ENCODE data around the gene ENTHD1.

The ENTHD1 gene

GRCh38 chr22:39839917-39840510 lies 53.5 kb downstream of the ENTHD1 start:
- no peak for DNase-seq (ENCODE audit: low read depth)

GRCh38 chr22:39839204-39839603 lies 54.4 kb downstream of the ENTHD1 start:
- DNase-seq (ENCODE audit: low read depth): no peak

DNA sequence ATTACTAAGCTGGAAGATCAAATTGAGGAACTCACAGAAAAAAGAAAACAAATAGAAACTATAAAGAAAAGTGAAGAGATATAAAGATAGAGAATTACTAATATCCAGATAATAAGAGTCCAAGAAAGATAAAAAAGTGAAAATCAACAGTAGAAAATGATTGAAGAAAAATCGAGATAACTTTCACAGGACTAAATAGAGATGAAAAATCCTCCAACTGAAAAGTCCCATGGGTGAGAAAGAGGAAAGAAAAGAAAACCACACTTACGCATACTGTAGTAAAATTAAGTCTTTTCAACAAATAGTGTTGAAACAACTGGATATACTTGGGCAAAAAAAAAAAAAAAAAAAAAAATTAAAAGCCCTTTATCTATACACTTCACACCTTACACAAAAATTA lies 60.0 kb downstream of the ENTHD1 start:
- DNase-seq (ENCODE audit: low read depth): no peak

DNA sequence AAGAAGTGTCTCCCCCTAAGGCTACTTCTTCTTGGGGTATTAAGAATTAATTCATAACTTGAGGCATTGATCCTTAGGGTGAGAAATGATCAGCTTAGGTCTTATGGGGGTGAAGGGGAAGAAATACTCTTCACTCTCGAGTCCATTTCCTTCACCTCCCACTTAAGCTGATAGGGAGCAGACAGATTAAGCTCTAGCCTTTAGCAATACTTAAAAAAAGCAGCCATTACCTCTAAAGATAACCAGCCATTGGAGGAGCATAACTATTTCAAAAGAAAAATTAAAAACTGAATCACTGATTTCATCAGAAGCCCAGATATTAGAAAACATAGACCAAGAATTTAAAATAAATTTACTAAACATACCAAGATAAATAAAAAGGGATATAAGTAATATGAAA lies 60.5 kb downstream of the ENTHD1 start:
- no peak for DNase-seq (ENCODE audit: low read depth)

DNA sequence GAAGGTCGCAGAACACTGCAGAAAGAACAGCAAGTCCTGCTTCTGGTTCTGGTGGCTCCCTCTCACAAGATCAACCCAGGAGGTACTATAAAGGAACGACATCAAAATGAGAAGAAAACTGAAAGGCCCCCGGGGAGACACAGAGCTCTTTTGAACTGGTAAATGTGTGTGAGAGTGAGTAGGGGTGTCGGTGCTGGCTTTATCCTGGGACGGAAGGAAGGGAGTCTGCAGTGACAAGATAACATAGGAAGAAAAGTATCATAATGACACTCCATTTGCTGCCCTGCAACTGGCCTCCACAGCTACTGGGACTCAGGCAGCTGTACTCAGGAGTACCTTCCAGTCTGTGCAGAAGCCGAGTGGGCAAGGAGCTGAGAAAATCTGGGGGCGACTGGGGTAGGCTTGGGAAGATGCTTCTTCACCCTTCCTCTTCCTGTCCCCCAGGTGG lies 60.9 kb downstream of the ENTHD1 start:
- DNase-seq (ENCODE audit: low read depth): no peak

DNA sequence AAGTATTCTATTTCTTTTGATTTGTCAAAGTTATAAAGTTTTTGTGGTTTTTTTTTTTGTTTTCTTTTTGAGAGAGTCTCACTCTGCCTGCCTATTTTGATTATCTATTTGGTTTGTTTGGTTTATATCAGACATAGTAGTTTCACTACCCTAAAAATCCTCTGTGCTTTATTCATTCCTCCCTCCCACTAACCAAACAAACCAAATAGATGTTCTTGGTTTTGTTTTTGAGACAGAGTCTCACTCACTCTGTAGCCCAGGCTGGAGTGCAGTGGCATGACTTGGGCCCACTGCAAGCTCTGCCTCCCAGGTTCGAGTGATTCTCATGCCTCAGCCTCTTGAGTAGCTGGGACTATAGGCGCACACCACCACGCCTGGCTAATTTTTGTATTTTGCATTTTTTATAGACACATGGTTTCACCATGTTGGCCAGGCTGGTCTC lies 67.9 kb downstream of the ENTHD1 start:
- DNase-seq (ENCODE audit: low read depth): no peak

DNA sequence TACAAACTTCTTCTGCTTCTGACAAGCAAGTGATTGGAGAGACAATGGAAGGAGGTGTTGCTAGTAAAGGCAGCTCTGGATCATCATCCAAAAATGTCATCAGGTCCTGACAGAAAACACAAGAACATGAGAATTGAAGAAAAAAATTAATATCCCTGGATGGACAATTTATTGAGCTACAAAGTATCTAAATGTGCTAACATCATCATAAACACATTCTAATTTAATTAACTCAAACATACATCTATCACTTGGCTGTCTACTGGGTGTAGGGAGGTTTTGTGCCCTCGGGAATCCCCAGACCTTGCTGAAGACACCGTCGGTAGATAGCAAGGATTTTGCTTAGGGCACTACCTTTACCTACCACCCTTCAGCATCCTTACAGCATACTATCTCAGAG lies 72.6 kb downstream of the ENTHD1 start:
- no peak for DNase-seq (ENCODE audit: low read depth)

DNA sequence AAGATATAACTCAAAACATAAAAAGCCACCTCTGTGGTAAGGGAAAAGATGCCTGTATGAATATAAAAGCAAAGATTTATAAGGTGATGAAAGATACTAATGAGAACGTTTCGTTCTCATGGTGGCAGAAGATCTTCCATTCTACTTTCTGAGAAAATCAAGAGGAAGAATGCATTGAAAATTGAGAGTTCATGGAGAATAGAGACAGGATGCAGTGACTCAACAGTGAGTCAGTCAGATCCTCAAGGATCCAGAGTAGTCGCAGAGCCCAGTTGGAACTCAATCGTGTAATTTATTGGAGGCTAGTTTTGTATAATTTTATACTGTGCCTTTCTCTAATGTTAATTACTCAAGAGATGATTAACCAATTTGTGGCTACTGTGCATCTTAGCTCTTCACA lies 73.3 kb downstream of the ENTHD1 start:
- peak; percentile 49 for DNase-seq (ENCODE audit: low read depth)

DNA sequence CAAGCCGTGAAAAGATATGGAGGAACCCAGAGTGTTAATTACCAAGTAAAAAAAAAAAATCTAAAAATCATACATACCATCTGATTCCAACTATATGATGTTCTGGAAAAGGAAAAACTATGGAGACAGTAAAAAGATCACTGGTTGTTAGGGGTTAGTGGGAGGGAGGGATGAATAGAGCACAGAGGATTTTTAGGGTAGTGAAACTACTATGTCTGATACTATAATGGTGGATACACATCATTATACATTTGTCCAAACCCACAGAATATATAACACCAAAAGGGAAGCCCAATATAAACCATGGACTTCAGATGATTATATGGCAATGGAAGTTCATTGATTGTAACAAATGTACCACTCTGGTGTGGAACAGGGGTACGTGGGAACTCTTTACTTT lies 74.1 kb downstream of the ENTHD1 start:
- no peak for DNase-seq (ENCODE audit: low read depth)

DNA sequence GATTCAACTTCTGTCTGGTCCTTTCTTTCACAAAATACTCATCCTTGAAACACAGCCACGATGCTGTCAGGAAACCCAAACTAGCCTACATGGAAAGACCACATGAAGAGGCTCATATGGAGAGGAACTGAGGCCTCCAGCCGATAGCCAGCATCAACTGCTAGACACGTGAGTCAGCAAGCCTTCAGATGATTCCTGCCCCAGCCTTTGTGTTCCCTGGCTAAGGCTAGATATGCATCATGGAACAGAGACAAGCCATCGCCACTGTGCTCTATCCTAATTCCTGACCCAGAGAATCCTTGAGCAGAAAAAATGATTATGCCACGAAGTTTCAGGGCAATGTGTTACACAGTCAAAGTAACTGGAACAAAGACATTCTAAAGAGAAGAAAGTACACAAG lies 75.5 kb downstream of the ENTHD1 start:
- no peak for DNase-seq (ENCODE audit: low read depth)

DNA sequence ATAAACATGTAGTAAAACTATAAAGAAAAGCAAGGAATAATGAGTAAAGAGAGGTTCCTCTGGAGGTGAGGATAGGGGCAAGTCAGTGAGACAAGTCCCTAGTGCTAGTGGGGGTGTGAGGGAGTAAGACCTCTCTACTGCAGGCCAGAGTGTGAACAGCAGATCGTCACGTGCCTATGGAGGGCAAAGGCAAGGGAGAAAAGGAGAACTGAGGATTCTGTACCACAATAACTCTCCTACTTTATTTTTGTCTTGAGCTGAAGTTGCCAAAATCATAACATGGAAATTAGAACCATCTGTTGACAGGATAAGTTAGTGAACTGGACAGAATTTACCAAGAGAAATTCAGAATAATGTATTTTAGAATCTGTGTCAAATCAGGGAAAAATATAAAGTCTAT lies 77.6 kb downstream of the ENTHD1 start:
- no peak for DNase-seq (ENCODE audit: low read depth)

DNA sequence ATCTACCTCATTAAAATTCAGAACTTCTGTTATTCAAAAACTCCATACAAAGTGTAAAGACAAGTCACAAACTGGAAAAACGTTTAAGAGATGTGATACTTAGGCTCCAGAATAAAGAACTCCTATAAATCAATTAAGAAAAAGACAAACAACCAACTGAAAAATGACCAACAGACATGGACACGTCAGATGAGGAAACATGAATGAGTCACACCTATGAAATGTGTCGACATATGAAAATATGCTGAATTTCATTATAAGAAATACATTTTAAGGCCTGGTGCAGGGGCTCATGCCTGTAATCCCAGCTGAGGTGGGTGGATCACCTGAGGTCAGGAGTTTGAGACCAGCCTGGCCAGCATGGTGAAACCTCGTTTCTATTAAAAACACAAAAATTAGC lies 78.7 kb downstream of the ENTHD1 start:
- DNase-seq (ENCODE audit: low read depth): peak; percentile 29

- DNase-seq (ENCODE audit: low read depth): no peak
Observed at GRCh38 chr22:39809772-39810557, 83.6 kb downstream of the ENTHD1 start.

DNA sequence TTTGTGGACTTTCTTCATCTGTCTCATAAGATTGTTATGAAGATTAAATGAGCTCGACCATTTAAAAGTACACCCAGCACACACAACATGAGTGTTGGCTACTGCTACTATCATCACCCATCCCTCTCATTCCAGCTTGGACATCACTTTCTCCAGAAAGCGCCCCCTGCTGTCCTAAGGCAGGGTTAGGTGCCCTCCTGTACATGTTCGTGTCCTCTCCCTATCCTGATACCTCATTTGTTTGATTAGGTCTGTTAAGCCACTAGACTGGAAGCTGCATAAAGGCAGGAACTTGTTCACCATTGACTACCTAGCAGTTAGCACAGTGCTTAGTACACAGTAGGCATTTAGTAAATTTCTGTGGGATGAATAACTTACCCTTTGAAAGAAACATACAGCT lies 85.5 kb downstream of the ENTHD1 start:
- no peak for DNase-seq (ENCODE audit: low read depth)

- no peak for DNase-seq (ENCODE audit: low read depth)
Observed at GRCh38 chr22:39806109-39806508, 87.5 kb downstream of the ENTHD1 start.

GRCh38 chr22:39805117-39805516 lies 88.4 kb downstream of the ENTHD1 start:
- no peak for DNase-seq (ENCODE audit: low read depth)

DNA sequence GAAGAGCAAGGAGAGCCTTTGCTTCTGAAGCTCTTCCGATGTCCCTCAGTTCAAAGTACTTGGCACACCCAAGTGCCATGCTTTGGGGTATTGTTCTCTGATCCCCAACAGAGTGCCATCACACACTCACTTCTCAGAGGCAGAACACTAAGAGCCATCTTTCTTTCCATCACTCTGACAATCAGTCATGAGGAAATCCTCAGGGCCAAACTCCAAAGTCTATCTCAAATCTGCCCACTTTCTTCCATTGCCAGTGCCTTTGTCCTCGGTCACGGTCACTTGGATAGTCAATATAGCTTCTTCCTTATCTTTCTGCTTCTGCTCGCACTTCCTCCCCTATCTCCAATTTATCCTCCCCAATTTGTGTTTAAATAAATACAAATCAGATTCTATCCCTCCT lies 90.9 kb downstream of the ENTHD1 start:
- DNase-seq (ENCODE audit: low read depth): no peak

- DNase-seq (ENCODE audit: low read depth): no peak
Observed at GRCh38 chr22:39800790-39801520, 92.6 kb downstream of the ENTHD1 start.

- DNase-seq (ENCODE audit: low read depth): no peak
Observed at GRCh38 chr22:39797528-39798147, 95.9 kb downstream of the ENTHD1 start.

DNA sequence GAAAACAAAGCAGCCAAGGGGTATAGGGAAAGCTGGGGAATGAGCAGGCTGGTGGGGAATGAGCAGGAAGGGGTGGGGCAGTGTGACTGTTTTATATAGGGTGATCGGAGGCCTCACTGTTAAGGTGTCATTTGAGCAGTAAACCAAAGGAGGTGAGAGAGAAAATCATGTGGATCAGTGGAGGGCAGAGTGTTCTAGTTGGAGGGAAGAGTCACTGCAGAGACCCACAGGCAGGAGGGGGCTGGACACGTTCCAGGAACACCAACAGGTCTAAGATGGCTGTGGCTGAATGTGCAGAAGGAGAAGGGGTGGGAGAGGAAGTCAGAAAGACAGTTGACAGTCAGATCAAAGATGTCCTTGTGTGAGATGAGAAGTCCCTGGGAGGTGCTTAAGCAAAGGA lies 103.8 kb downstream of the ENTHD1 start:
- DNase-seq (ENCODE audit: low read depth): no peak

- DNase-seq (ENCODE audit: low read depth): no peak
Observed at GRCh38 chr22:39785232-39785631, 108.3 kb downstream of the ENTHD1 start.

DNA sequence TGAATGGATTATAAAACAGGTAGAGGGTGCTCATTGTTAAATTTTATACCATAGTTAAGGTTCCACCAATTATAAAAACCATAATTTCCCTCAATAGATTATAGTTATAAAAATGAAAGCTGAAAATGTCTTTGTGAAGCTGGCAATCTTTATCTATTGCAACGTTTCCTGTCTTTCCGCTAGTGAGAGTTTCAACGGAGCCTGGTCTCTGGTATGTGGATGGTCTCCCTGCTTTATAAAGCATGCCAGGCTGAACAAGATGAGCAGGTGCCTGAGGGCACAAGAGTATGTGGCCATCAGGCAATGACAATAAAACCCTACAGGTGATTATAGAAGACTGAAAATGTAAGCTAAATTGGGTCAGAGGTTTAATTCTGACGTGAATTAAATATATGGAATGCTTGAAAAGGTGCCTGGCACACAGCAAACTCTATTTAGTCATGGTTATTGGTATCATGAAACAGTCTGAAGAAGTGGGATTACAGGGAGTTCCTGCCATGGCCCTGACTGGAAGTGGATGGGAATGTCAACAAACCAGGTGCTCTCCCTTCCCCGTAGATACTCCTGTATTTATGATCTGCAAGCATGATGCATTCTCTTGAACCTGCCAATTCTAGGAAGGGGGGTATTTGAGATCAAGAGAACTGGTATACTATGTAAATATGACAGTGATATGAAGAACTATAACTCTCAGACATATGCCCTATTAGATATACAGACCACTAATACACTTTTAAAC lies 115.7 kb downstream of the ENTHD1 start:
- no peak for DNase-seq (ENCODE audit: low read depth)

Data from HS-27A (cell line).